ENCODE results near the gene MYPOP.

DNA sequence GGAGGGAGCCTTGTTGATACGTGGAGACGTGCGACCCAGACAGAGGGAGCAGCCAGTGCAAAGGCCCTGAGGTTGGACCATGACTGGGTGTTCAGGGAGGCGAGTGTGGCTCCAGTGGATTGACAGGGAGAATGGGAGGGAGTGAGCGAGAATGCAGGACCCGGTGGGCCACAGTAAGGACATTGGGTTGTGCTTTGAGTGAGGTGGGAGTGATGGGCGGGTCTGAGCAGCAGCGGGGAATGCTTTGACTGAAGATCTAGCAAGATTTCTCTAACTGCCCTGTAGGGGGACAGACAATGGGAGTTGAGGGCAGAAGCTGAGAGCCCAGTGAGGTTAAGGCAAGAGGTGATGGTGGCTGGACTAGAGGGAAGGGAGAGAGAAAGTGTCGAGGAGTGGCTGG lies 19.9 kb upstream of the MYPOP start:
- TF ChIP-seq, protein P1, sequence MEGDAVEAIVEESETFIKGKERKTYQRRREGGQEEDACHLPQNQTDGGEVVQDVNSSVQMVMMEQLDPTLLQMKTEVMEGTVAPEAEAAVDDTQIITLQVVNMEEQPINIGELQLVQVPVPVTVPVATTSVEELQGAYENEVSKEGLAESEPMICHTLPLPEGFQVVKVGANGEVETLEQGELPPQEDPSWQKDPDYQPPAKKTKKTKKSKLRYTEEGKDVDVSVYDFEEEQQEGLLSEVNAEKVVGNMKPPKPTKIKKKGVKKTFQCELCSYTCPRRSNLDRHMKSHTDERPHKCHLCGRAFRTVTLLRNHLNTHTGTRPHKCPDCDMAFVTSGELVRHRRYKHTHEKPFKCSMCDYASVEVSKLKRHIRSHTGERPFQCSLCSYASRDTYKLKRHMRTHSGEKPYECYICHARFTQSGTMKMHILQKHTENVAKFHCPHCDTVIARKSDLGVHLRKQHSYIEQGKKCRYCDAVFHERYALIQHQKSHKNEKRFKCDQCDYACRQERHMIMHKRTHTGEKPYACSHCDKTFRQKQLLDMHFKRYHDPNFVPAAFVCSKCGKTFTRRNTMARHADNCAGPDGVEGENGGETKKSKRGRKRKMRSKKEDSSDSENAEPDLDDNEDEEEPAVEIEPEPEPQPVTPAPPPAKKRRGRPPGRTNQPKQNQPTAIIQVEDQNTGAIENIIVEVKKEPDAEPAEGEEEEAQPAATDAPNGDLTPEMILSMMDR (tag by site-specific recombination; IDR thresholded peaks at IDR 0.05), result no peak
- TF ChIP-seq ZNF24 (tag by site-specific recombination; IDR thresholded peaks at IDR 0.05) (no peak), ZFHX2 (tag by site-specific recombination; conservative IDR thresholded peaks at IDR 0.05) (no peak), ZNF10 (tag by site-specific recombination; IDR thresholded peaks at IDR 0.05) (no peak), ZNF23 (tag by site-specific recombination; IDR thresholded peaks at IDR 0.05; ENCODE audit: borderline replicate concordance) (no peak), ZBTB1 (tag by site-specific recombination; IDR thresholded peaks at IDR 0.05) (no peak), TRIM28 (IDR thresholded peaks at IDR 0.05; ENCODE audit: borderline replicate concordance, low read length) (no peak)
